HL-60 (cell line): ENCODE measurements around the gene TM6SF1.

Source experiments
- DNase-seq, 2 experiments: peaks; one replicate each; pipeline ENCODE4 v3.0.0-alpha.2; 2010 to 2020; ENCODE audit warnings: low read depth in 1 of 2, low spot score in 1 of 2
- H3K27ac ChIP-seq: fragments of 250-450 bp; sonication (Bioruptor Pico); replicated peaks from 2 replicates; pipeline ENCODE4 v1.5.1; 2020; ENCODE audit warnings: mild to moderate bottlenecking, moderate library complexity
- H3K27me3 ChIP-seq: fragments of 250-450 bp; sonication (Bioruptor Pico); 2 replicates; pipeline ENCODE4 v1.5.1; 2021; ENCODE audit warnings: mild to moderate bottlenecking, moderate library complexity; ENCODE audit not compliant: insufficient read depth, poor library complexity, severe bottlenecking
- H3K4me3 ChIP-seq: replicated peaks from 2 replicates; pipeline ENCODE4 v1.5.1; 2011; ENCODE audit warnings: mild to moderate bottlenecking, control low read depth, low read length; ENCODE audit not compliant: insufficient read depth
- GABPA ChIP-seq: IDR thresholded peaks from 2 replicates; pipeline ENCODE4 v1.6.1; 2012; ENCODE audit warnings: low read depth
- POLR2AphosphoS5 ChIP-seq: IDR thresholded peaks from 2 replicates; pipeline ENCODE4 v1.6.1; 2012; ENCODE audit warnings: low read depth
- REST ChIP-seq: IDR thresholded peaks from 2 replicates; pipeline ENCODE4 v1.6.1; 2012; ENCODE audit warnings: low read depth; ENCODE audit not compliant: insufficient replicate concordance
- SPI1 ChIP-seq: IDR thresholded peaks from 2 replicates; pipeline ENCODE4 v1.6.1; 2012; ENCODE audit warnings: low read depth, mild to moderate bottlenecking, borderline replicate concordance
- TF ChIP-seq, protein P1 (sequence below): IDR thresholded peaks from one replicate; pipeline ENCODE4 v1.5.1; 2011; ENCODE audit warnings: low read length, control low read depth, inconsistent platforms; ENCODE audit not compliant: insufficient read depth

TM6SF1 gene

GRCh38 chr15:83105440-83105839 is 2.0 kb upstream of the TM6SF1 start:
- Histone ChIP-seq H3K27me3 (peaks cover 4% of the 10 kb centered on the region), H3K4me3 (no peak overlapping the region), H3K27ac (no peak overlapping the region)
- DNase-seq = peak in 1 of 2 experiments; percentile 19
- TF ChIP-seq, protein P1, sequence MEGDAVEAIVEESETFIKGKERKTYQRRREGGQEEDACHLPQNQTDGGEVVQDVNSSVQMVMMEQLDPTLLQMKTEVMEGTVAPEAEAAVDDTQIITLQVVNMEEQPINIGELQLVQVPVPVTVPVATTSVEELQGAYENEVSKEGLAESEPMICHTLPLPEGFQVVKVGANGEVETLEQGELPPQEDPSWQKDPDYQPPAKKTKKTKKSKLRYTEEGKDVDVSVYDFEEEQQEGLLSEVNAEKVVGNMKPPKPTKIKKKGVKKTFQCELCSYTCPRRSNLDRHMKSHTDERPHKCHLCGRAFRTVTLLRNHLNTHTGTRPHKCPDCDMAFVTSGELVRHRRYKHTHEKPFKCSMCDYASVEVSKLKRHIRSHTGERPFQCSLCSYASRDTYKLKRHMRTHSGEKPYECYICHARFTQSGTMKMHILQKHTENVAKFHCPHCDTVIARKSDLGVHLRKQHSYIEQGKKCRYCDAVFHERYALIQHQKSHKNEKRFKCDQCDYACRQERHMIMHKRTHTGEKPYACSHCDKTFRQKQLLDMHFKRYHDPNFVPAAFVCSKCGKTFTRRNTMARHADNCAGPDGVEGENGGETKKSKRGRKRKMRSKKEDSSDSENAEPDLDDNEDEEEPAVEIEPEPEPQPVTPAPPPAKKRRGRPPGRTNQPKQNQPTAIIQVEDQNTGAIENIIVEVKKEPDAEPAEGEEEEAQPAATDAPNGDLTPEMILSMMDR = no peak
- TF ChIP-seq SPI1 (no peak; the same call in 1 of the 2 replicates), POLR2AphosphoS5 (no peak), GABPA (no peak), REST (no peak)

DNA sequence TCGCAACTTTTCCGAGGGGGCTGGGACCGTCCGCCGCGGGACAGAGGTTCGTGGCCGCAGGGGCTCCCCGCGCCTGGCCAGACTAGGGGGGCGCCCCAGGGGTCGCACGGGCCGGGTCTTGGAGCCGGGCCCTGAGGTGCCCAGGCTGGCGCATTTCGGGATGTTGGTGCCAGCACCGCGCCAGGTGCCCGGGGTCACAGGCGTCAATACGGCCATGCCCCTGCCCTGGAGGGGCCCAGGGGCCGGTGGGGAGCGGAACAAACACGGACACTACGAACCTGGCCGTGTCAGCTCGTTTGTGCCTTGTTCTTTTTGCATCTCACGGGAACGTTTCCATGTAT is 366 bp downstream of the TM6SF1 start:
- Histone ChIP-seq H3K27me3 (peaks cover 4% of the 10 kb centered on the region), H3K4me3 (peak overlapping the region; percentile 50), H3K27ac (peak overlapping the region; percentile 62)
- DNase-seq = no peak
- TF ChIP-seq POLR2AphosphoS5 (no peak), GABPA (no peak), REST (no peak), SPI1 (no peak)
- TF ChIP-seq, protein P1 = no peak

- peak; percentile 90 to 97 for DNase-seq
- Histone ChIP-seq H3K4me3 (peak overlapping the region; percentile 50), H3K27ac (peak overlapping the region; percentile 62), H3K27me3 (peaks cover 4% of the 10 kb centered on the region)
- TF ChIP-seq POLR2AphosphoS5 (peak; percentile 99), SPI1 (peak; percentile 61), REST (no peak), GABPA (no peak)
- TF ChIP-seq, protein P1 = no peak
Measured at GRCh38 chr15:83108266-83109219, 1.1 kb downstream of the TM6SF1 start.
